ENCODE data around the gene ITM2C. TPM values are rescaled to one million over a fixed set of nuclear protein-coding genes. Genes with fewer than 3 reads are reported as not detected.
A peak's percentile ranks its signal among the peaks of the same experiment; 100 is the strongest.

Gene ITM2C
- total and polyA plus RNA-seq, 8 donors = 26.2 to 96.3 (median 41.0) TPM

GRCh38 chr2:230905448-230906421 lies 41.0 kb downstream of the ITM2C start:
- Histone ChIP-seq H3K4me1 (no peaks in the 10 kb centered on the region), H3K4me3 (no peak overlapping the region), H3K36me3 (no peaks in the 10 kb centered on the region), H3K27ac (no peak overlapping the region), H3K9me3 (no peaks in the 10 kb centered on the region), H3K27me3 (no peaks in the 10 kb centered on the region)
- intact Hi-C loops (cut with DNase I) = no loop called here
- no peak for FAIRE-seq
- DNase-seq = peak in 1 of 6 donors; percentile 32
- ATAC-seq = no peak
- TF ChIP-seq CTCF (IDR thresholded peaks at IDR 0.05) = no peak
- 57 to 71% methylated on average over 18 of the region's 18 CpGs for WGBS, 2 donors

DNA sequence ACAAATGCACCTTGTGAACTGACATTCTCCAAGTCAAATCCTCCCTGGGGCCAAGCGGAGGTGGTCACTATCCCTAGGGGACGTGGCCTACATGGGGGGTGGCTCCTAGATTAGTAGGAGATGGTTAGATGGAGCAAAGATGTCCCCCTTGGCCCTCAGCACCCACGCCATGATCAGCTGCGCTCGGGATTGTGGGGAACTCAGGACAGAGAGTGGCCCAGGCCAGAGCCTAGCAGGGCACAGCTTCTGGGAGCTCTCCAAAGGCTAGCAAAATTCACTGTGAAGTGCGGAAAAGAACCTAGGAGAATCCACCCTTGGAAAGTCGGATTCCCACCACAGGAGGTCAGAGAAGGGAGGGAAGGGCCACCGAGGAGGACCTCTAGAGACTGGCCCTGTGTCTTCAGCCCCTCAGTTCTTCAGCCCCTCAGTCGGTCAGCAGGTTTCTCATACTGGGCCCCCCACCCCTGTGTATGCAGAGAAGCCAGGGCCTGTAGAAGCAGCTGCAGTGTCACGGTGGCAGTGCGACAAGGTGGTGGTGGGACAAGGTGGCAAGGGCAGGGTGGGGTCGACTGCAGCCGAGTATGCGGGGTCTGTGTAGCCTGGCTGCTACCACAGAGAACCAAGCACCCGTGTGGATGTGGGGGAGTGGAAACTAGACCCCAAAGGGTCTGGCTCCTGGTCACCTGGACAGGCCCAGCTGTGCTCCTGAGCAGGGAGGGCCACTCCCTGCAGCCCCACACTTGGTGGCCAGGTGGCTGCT lies 41.9 kb downstream of the ITM2C start:
- DNase-seq (peak in 2 of 6 donors; percentile 34 to 36), ATAC-seq (no peak), FAIRE-seq (no peak)
- Histone ChIP-seq H3K27ac (no peak overlapping the region), H3K27me3 (no peaks in the 10 kb centered on the region), H3K4me3 (no peak overlapping the region), H3K4me1 (no peaks in the 10 kb centered on the region), H3K36me3 (no peaks in the 10 kb centered on the region), H3K9me3 (no peaks in the 10 kb centered on the region)
- WGBS, 2 donors = 79 to 89% methylated on average over 15 of the region's 15 CpGs
- intact Hi-C loops (cut with DNase I) = no loop called here
- no peak for TF ChIP-seq CTCF (IDR thresholded peaks at IDR 0.05)

DNA sequence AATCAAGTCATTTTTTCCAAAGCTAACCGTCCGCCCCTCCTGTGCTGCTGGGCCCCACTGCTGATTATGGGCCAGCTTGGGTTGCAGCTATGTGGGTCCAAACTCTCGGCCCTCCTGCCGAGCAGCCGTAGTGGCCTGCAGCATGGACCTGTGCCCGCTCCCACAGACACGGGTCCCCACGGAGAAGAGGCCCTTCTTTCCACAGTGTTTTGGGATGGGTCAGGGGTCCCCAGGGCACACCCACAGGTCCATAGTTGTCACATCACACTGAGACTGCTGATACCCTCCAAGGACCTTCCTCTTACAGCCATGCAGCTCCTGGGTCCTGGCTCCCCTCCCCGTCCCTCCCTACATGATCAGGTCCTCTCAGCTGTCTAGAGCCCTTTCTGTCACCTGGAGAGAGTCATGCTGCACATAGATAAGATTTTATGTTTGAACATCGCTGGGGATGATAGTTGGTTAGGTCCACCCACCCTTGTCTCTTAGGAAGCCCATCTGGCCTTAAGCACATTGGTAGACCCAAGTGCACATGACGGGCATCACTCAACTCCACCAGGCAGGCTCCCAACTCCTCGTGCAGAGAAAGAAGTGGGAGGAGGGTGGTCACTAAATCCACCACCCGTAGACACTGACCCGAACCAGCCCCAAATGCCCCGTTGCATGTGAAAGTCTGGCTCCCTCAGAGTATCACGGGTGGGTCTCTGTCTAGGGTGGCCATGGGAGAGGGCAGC lies 42.8 kb downstream of the ITM2C start:
- H3K4me1 ChIP-seq = no peaks in the 10 kb centered on the region
- ATAC-seq (no peak), DNase-seq (peak in 1 of 6 donors; percentile 47), FAIRE-seq (no peak)
- WGBS, 2 donors = 79 to 83% methylated on average over 16 of the region's 16 CpGs
- H3K27ac ChIP-seq = no peak overlapping the region
- no peaks in the 10 kb centered on the region for H3K27me3 ChIP-seq
- no peak overlapping the region for H3K4me3 ChIP-seq
- H3K9me3 ChIP-seq = no peaks in the 10 kb centered on the region
- no peaks in the 10 kb centered on the region for H3K36me3 ChIP-seq
- intact Hi-C loops (cut with DNase I) = no loop called here
- TF ChIP-seq CTCF (IDR thresholded peaks at IDR 0.05) = no peak

- TF ChIP-seq CTCF (IDR thresholded peaks at IDR 0.05) = no peak
- Histone ChIP-seq H3K9me3 (no peaks in the 10 kb centered on the region), H3K27me3 (no peaks in the 10 kb centered on the region), H3K4me3 (no peak overlapping the region), H3K36me3 (no peaks in the 10 kb centered on the region), H3K4me1 (no peaks in the 10 kb centered on the region), H3K27ac (no peak overlapping the region)
- WGBS, 2 donors = 64 to 68% methylated on average over 6 of the region's 6 CpGs
- ATAC-seq (no peak), FAIRE-seq (no peak), DNase-seq (peak in 1 of 6 donors; percentile 22)
- intact Hi-C loops (cut with DNase I) = no loop called here
Measured at GRCh38 chr2:230908092-230908594, 43.4 kb downstream of the ITM2C start.

Data from pancreas (tissue), 10 donors.